ENCODE results near the gene RSPO4.
"Not testable (repeated sequence)": the region's sequence is repeated elsewhere in the genome, so short reads cannot be mapped to it uniquely, and the experiment has no call there.

Gene RSPO4

DNA sequence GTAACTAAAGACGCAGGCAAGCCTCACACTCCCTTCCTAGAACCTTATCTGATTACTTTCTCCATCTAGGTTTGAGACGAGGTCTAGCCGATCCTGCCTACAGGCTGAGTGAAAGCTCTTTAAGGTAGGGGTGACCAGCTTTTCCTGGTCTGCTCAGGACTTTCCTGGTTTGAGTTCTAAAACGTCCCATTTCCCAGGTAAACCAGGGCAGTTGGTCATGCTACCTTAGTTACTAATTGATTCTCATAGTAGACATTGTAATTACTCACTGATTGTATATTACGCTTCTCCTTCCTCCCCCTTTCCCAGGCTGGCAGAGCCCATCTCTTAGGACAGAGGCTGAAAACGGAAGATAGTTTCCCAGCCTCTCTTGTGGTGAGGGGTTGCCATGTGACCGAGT is 27.9 kb upstream of the RSPO4 start:
- Histone ChIP-seq H2AFZ (ENCODE audit: low read depth, low read length, severe bottlenecking) (no peak overlapping the region), H3K27ac (ENCODE audit: low read depth, low read length) (no peak overlapping the region), H3K4me2 (ENCODE audit: low read depth, low read length, poor library complexity, severe bottlenecking) (no peak overlapping the region), H3K36me3 (ENCODE audit: low read length) (no peaks in the 10 kb centered on the region), H3K9me3 (ENCODE audit: insufficient read depth, low read length) (no peaks in the 10 kb centered on the region), H3K9me2 (replicated peaks; ENCODE audit: insufficient read depth, low read length) (no peaks in the 10 kb centered on the region), H4K20me1 (ENCODE audit: low read depth, low read length) (no peaks in the 10 kb centered on the region), H3K79me2 (ENCODE audit: insufficient read depth, low read length) (no peaks in the 10 kb centered on the region), H3K27me3 (ENCODE audit: low read length) (no peaks in the 10 kb centered on the region), H3K4me3 (ENCODE audit: insufficient read depth, low read length, poor library complexity, severe bottlenecking) (no peak overlapping the region), H3F3A (ENCODE audit: insufficient read depth) (no peaks in the 10 kb centered on the region), H3K9ac (ENCODE audit: low read length) (no peak overlapping the region)
- TF ChIP-seq EZH2phosphoT487 (conservative IDR thresholded peaks at IDR 0.05; ENCODE audit: low read length) = no peak
- TF ChIP-seq, protein P1, sequence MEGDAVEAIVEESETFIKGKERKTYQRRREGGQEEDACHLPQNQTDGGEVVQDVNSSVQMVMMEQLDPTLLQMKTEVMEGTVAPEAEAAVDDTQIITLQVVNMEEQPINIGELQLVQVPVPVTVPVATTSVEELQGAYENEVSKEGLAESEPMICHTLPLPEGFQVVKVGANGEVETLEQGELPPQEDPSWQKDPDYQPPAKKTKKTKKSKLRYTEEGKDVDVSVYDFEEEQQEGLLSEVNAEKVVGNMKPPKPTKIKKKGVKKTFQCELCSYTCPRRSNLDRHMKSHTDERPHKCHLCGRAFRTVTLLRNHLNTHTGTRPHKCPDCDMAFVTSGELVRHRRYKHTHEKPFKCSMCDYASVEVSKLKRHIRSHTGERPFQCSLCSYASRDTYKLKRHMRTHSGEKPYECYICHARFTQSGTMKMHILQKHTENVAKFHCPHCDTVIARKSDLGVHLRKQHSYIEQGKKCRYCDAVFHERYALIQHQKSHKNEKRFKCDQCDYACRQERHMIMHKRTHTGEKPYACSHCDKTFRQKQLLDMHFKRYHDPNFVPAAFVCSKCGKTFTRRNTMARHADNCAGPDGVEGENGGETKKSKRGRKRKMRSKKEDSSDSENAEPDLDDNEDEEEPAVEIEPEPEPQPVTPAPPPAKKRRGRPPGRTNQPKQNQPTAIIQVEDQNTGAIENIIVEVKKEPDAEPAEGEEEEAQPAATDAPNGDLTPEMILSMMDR (IDR thresholded peaks at IDR 0.05; ENCODE audit: insufficient read depth, low read length, poor library complexity, severe bottlenecking) = no peak

DNA sequence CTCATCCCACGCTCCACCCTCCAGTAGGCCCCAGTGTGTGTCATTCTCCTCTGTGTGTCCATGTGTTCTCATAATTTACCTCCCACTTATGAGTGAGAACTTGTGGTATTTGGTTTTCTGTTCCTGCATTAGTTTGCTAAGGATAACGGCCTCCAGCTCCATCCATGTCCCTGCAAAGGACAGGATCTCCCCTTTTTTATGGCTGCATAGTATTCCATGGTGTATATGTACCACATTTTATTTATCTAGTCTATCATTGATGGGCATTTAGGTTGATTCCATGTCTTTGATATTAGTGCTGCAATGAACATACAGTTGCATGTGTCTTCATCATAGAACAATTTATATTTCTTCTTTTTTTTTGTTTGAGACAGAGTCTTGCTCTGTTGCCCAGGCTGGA is 24.1 kb upstream of the RSPO4 start:
- not testable (repeated sequence) for H3F3A ChIP-seq (ENCODE audit: insufficient read depth); H3K36me3 ChIP-seq (ENCODE audit: low read length); H4K20me1 ChIP-seq (ENCODE audit: low read depth, low read length); H3K27ac ChIP-seq (ENCODE audit: low read depth, low read length); H2AFZ ChIP-seq (ENCODE audit: low read depth, low read length, severe bottlenecking); H3K9ac ChIP-seq (ENCODE audit: low read length); H3K9me2 ChIP-seq (replicated peaks; ENCODE audit: insufficient read depth, low read length); H3K4me2 ChIP-seq (ENCODE audit: low read depth, low read length, poor library complexity, severe bottlenecking); H3K27me3 ChIP-seq (ENCODE audit: low read length); H3K4me3 ChIP-seq (ENCODE audit: insufficient read depth, low read length, poor library complexity, severe bottlenecking); H3K79me2 ChIP-seq (ENCODE audit: insufficient read depth, low read length); H3K9me3 ChIP-seq (ENCODE audit: insufficient read depth, low read length)

DNA sequence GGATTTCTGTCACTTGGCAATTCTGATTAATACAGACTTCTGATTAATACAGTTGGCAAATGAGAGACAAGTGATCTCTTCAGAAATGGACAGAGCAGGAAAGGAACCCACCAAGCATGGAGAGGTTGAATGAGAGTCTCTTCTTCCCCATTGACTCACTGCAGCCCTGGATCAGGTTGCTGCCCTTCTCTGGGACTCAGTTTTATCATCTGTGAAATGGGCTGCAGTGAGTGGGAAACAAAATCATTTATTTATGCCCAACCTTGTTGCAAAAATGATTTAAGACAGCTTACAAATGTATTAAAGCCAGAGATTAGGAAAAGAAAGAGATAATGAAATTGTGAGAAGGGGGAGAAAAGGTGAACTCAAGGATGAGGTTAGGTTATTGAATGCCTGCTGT is 20.8 kb upstream of the RSPO4 start:
- H3F3A ChIP-seq (ENCODE audit: insufficient read depth) = no peaks in the 10 kb centered on the region
- no peaks in the 10 kb centered on the region for H3K9me2 ChIP-seq (replicated peaks; ENCODE audit: insufficient read depth, low read length)
- H3K4me3 ChIP-seq (ENCODE audit: insufficient read depth, low read length, poor library complexity, severe bottlenecking) = no peak overlapping the region
- H3K9ac ChIP-seq (ENCODE audit: low read length) = no peak overlapping the region
- H3K27ac ChIP-seq (ENCODE audit: low read depth, low read length) = no peak overlapping the region
- H3K9me3 ChIP-seq (ENCODE audit: insufficient read depth, low read length) = no peaks in the 10 kb centered on the region
- H4K20me1 ChIP-seq (ENCODE audit: low read depth, low read length) = no peaks in the 10 kb centered on the region
- no peaks in the 10 kb centered on the region for H3K27me3 ChIP-seq (ENCODE audit: low read length)
- no peaks in the 10 kb centered on the region for H3K79me2 ChIP-seq (ENCODE audit: insufficient read depth, low read length)
- no peak for TF ChIP-seq EZH2phosphoT487 (conservative IDR thresholded peaks at IDR 0.05; ENCODE audit: low read length)
- TF ChIP-seq, protein P1 (IDR thresholded peaks at IDR 0.05; ENCODE audit: insufficient read depth, low read length, poor library complexity, severe bottlenecking) = no peak
- H3K4me2 ChIP-seq (ENCODE audit: low read depth, low read length, poor library complexity, severe bottlenecking) = no peak overlapping the region
- no peak overlapping the region for H2AFZ ChIP-seq (ENCODE audit: low read depth, low read length, severe bottlenecking)
- H3K36me3 ChIP-seq (ENCODE audit: low read length) = no peaks in the 10 kb centered on the region

DNA sequence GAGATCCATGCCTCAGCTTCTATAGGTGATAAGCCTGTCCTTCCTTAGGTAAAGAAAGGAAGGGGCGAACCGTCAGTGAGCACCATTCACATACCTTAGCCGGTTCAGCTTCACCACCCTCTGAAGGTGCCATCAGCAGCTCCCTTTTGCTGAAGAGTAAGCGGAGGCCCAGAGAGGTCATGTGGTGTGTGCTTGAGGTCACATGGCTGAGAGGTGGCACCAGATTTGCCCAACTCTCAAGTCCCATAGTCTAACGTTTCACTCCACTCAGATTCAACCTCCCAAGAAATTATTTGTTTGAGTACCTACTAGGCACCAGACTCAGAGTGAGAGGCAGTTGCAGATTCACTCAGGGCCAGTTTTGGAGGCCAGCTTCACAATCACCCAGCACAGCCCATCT is 18.5 kb upstream of the RSPO4 start:
- no peak overlapping the region for H3K4me2 ChIP-seq (ENCODE audit: low read depth, low read length, poor library complexity, severe bottlenecking)
- no peak overlapping the region for H3K9ac ChIP-seq (ENCODE audit: low read length)
- TF ChIP-seq, protein P1 (IDR thresholded peaks at IDR 0.05; ENCODE audit: insufficient read depth, low read length, poor library complexity, severe bottlenecking) = no peak
- no peak for TF ChIP-seq EZH2phosphoT487 (conservative IDR thresholded peaks at IDR 0.05; ENCODE audit: low read length)
- H3F3A ChIP-seq (ENCODE audit: insufficient read depth) = no peaks in the 10 kb centered on the region
- no peak overlapping the region for H2AFZ ChIP-seq (ENCODE audit: low read depth, low read length, severe bottlenecking)
- no peaks in the 10 kb centered on the region for H3K79me2 ChIP-seq (ENCODE audit: insufficient read depth, low read length)
- H3K36me3 ChIP-seq (ENCODE audit: low read length) = no peaks in the 10 kb centered on the region
- H3K9me3 ChIP-seq (ENCODE audit: insufficient read depth, low read length) = no peaks in the 10 kb centered on the region
- H3K4me3 ChIP-seq (ENCODE audit: insufficient read depth, low read length, poor library complexity, severe bottlenecking) = no peak overlapping the region
- H3K27me3 ChIP-seq (ENCODE audit: low read length) = no peaks in the 10 kb centered on the region
- no peaks in the 10 kb centered on the region for H4K20me1 ChIP-seq (ENCODE audit: low read depth, low read length)
- H3K9me2 ChIP-seq (replicated peaks; ENCODE audit: insufficient read depth, low read length) = no peaks in the 10 kb centered on the region
- no peak overlapping the region for H3K27ac ChIP-seq (ENCODE audit: low read depth, low read length)
